NCI-H2107 treated with DMSO at 0.1 percent for 48 hours (cell line): ENCODE results near the gene PNPLA3.
A peak's percentile ranks its signal among the peaks of the same experiment; 100 is the strongest.

Source experiments
- DNase-seq: peaks from one replicate; lab custom pipeline; 2025; ENCODE audit not compliant: unreplicated experiment; lab: John Stamatoyannopoulos, UW

PNPLA3 gene

DNA sequence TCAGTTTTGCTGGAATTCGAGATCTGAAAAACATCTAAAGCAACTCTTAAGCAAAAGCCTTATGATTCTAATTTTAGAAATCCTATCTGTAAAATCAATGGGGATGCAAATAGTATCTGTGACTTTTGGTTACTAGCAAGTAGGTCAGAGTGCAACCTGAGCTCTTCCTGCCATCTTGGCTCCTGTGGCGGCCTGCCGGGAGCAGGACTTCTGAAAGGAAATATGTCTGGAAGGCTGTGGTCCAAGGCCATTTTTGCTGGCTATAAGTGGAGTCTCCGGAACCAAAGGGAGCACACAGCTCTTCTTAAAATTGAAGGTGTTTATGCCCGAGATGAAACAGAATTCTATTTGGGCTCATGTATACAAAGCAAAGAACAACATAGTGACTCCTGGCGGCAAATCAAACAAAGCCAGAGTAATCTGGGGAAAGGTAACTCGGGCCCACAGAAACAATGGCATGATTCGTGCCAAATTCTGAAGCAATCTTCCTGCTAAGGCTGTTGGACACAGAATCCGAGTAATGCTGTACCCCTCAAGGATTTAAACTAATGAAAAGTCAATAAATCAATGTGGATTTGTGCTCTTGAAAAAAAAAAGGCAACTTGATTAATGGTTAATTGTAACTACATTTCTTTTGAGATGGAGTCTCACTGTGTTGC is 33.3 kb downstream of the PNPLA3 start:
- DNase-seq, result no peak

DNA sequence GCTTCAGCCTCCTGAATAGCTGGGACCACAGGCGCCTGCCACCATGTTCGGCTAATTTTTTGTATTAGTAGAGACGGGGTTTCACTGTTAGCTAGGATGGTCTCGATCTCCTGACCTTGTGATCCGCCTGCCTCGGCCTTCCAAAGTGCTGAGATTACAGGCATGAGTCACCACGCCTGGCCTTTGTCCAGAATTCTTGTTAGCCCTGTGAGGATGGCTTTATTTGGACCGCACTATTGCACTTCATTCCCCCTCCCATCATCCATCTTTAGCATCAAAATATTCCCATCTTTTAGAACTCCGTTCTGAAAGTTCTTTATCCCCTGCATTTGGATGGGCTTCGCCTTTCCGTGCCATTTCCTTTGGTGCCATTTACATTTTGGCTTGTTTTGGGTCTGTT is 34.3 kb downstream of the PNPLA3 start:
- DNase-seq, result no peak

DNA sequence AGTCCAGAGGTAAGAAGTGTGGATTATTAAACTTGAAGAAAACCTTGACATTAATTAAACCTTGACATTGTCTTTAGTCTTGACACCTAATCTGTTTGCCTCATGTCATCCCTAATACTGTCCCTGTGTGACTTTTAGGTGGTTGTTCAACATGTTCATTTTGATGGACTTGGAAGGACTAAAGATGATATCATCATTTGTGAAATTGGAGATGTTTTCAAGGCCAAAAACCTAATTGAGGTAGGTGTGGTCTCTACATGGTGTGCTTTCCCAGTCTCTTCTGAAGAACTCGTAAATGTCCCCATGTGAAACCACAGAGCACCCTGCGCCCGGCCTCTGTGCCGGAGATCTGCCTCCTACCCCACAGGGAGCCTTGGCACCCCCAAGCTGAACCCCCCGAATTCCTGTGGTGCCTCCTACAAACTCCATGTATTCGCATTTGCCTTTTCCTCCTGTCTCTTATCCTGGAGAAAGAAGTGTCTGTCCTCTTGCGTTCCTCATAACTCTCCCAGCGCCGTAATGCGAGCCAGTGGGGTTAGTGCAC is 40.8 kb downstream of the PNPLA3 start:
- DNase-seq, result no peak

DNA sequence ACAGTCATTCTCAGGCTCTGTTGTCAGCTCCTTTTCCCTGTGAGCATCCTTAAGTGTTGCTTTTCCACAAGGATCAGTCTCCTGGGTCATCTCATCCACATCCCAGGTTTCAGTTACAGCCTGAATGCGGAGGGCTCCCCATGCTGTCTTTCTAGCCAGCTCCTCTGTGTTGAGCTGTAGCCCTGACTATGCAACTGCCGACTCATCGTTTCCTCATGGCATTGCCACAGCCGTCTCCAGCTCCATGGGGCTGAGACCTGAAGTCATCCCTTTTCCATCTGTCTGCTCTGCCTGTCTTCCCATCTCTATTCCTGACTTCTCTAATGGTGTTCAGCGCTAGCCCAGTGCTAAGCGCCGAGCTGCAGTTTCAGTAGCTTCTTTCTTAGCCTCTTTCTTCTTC is 43.5 kb downstream of the PNPLA3 start:
- no peak for DNase-seq

DNA sequence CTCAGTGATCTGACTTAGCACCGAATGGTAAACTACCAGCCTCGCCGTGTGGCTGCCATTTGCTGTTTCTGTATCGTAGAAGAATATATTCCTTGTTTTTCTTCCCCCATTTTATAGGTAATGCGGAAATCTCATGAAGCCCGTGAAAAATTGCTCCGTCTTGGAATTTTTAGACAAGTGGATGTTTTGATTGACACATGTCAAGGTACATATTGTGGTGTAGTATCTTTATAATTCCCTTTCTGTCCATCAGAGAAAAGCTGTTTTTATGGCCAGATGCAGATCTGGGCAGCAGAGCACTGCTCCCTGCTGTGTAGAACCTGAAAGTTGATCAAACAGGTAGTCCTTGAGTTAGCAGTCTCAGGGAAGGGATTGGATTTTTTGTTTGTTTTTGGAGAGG is 45.0 kb downstream of the PNPLA3 start:
- DNase-seq, result no peak

DNA sequence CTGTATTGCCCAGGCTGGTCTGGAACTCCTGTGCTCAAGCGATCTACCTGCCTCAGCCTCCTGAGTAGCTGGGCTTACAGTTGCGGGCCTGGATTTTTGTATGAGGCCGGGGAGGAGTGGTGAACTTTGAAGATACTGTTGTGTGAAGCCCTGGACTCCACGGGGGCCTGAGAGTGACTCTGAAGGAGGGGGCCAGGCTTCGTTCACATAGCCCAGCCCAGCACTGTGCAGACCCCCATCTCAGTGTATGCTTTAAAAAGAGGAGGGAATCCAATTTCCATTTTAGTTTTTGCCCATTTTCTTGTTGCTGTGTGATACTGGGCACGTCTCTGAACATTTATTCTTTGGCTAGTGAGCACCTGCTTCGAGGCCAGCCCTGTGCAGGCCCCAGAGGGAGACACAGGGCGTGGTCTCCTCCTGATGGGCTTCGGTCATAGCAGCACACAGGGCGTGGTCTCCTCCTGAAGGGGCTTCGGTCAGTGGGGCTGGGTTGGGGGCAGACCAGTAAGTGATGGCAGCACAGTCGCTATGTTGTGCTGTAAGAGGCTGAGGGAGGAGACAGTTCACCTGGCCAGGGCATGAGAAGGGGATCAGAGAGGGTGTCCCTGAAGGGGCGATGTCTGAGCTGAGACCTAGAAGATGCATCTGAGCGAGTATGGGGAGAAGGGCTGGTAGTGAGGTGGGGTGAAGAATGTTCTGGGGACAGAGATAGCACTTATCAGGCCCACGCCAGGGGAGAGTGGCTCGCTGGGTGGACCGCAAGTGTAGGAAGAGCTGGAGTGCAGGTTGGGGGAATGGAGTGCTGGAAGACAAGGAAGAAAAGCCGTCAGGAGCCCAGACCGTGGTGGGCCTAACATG is 45.6 kb downstream of the PNPLA3 start:
- DNase-seq, result no peak

DNA sequence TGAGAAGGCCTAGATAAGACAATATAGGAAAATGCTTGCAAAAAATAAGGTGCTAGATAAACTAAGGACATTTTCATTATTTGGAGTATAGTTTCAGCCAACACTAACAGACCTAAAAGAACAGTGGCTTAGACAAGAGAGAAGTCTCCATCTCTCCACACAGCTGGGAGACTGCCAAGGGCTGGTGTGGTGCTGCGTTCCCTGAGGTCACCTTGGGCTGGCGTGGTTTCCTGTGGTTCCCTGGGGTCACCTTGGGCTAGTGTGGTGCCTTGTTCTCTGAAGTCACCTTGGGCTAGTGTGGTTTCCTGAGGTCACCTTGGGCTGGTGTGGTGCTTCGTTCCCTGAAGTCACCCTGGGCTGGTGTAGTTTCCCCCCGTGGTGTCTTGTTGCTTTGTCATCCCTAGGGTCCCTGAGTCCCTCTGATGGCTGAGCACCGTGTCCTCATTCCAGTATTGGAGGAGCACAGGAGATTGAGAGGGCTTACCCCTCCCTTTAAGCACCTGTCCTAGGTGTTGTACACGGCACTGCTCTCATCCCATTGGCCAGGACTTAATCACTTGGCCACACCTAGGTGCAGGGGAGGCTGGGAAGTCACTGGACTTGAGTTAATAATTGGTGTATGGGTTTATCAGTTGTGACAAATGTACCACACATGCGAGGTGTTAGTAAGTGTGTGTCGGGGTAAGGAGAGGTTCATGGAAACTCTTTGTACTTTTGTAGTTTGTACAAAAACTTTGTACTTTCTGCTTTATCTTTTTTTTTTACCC is 46.6 kb downstream of the PNPLA3 start:
- DNase-seq, result no peak

DNA sequence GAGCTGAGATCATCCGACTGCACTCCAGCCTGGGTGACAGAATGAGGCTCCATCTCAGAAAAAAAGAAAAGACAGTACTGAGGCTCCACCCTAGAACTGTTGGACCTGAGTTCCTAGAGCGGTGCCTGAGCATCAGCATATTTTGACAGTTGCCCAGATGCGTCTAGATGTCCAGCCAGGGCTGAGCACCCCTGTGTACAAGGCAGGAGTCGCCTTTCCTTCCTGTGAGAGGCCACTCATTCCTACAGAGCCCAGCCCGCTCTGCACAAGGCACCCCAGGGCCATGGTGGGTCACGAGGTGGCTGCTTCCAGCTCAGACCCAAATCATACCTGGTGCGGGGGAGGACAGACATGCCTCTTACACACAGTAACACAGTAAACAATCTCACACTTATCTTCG is 47.5 kb downstream of the PNPLA3 start:
- no peak for DNase-seq

DNA sequence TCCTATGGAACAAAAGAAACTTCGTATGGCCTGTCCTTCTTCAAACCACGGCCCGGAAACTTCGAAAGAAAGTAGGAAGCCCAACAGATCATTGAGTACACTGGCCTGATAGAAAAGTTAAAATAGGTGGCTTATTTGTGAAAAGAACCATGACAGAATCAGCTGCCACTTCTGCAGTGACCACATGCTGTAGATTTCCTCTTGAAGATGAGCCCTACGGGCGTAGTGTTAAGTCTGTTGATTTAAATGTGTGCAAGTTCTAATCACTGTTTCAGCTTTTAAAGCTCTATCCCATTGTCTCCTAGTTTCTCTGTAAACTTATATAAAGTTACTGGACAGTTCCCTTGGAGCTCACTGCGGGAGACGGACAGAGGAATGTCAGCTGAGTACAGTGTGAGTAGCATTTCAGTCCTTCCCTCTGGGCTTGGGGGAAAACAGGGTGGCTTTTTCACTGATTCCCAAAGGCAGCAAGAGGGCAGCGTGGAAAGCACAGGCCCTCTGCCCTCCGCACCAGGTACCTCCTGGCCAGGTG is 49.4 kb downstream of the PNPLA3 start:
- DNase-seq, result no peak

DNA sequence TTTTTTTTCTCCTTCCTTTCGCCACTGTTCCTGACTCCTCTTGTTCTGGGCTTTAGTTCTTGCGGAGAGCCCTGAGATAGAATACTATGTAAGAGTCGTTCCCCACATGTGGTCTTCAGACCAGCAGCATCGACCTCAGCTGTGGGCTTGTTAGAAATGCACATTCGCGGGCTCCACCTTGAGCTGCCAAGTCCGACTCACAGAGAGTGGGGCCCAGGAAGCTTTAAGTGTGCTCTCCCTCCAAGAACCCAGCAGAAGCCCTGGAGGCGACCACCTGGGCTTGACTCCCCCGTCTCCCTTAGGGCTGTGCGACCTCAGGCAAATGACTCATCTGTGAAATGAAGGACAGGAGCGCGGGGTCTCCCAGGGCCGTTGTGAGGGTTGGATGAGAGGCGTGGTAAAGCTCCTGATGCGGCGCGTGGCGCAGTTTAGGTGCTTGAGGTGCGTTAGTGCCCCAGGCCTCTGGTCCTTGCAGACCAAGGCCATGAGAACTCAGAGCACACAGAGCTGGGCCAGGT is 50.5 kb downstream of the PNPLA3 start:
- DNase-seq, result no peak

DNA sequence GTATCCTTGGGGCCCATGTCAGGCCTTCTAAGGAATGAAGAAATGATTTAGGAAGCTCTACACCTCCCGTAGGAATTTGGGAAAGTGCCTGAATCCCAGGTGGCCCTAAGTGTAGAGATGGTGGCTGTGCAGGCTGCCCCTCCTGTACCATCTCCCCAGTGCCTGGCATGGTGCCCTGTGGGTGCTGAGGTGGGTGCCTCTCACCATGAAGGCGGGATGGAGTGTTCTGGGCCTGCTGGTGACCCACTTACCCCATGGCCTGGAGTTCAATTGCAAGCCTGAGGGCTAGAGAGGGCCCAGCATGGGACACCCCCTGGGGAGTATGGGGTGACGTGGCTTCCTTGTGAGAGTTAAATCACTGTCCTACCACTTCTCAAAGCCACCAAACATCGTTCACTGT is 51.4 kb downstream of the PNPLA3 start:
- DNase-seq, result no peak

DNA sequence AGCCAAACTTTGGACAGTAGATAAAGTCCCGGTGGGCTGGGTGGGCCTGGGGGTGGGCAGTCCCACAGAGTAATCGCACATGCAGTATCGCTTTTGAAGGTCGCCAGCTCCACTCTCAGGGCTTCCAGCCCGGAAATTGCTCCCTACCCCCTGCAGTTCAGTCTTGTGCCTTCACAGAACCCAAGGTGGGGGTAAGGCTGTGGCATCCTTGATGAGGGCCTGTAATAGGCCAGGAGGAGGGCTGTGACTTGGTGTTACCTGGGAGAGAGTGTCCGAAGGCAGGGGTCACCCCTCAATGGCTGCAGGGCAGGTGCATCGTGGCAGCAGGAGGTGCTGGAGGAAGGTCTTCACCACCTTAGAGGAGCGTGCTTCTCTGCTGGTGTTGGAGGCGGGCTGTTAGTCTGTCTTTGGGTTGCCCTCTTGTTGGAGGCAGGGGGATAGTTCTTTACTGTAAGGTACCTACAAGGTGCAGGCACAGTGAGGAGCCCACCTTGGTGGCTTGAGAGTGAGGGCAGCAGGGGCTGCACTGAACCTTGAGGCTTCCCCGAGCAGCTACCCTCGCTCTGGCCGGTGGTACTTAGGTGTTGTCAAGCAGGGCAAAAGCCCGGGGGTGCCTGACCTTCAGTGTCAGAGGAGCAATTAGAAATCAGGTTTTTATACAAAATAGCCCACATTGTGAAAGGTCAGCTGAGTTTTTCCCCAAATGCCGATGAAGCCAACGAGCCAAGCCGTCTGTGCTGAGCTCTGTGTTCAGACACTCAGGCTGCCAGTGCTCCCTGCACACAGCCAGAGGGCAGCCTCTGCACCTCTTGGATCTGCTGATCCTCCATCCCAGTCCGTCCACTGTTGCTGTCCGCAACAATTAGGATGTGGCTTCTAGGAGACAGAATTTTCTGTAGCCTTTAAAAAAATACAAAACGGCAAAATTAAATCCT is 53.5 kb downstream of the PNPLA3 start:
- no peak for DNase-seq

DNA sequence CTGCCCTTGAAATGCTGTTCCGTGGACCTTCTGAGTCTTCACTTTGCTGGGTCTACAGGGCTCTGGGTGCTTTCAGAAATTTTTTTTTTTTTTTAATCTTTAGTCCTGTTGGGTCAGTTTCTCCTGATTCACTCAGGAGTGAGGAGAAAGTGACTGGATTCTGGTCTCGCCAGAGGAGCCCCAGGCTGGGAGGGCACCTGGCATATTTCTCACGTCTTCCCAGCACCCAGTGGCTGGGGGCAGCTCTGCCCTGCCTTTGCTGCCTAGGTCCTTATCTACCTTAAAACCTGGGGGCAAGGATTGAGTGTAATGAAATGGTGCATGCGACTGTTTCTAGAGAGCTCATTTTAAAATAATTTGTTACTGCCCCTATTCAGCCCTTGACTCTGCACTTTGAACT is 55.0 kb downstream of the PNPLA3 start:
- no peak for DNase-seq

DNA sequence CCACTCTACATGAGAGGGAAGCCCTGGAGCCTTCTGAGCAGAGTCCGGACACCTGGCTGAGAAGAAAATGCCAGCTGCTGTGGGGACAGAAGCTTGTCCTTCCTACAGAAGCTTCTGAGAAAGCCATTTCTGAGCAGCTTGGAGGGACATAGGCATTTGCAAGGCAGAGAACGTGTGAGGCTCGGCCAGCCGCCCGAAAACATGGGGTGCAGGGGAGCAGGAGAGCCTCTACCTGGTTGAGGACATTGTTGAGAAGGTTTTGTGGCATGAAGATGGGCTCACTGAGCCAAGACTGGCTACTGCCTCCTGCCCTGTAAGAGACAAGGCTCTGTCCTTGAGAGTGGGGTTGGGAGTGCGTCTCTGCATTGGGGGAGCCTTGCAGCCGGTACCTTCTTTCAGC is 57.0 kb downstream of the PNPLA3 start:
- DNase-seq, result no peak

DNA sequence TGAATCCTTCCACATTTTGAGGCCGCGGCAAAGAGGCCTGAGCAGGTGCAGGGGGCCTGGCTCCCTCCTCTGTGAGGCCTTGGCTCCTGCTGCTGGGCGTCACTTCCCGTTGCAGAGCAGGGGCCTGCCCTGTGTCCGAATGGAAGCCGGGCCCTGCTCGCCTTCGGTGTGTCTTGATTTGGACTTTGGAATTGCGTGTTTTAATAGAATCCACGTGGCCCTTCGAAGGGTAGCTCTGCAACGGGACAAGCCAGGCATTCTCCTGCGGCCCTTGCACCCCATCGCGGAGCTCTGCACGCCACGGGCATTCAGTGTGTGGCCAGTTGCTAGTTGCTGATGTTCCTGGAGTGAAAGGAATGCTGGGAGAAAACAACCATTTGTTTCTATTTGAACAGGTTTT is 57.4 kb downstream of the PNPLA3 start:
- DNase-seq, result no peak

DNA sequence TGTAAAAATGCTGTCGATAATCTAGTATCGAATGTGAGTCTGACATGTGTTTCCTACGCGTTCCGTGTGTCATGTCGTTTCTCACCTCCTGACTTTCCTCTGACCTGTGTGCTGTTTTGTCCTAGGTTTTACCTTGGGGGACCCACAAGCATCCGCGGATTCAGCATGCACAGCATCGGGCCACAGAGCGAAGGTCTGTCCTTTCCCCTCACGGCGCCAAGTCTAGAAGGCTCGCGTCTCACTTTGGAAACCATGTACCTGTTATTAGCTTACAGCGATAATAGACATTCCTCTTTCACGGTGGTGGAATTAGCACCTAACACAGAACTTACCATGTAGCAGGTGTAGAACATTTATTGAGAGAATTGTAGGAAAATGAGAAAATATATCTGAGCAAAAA is 60.2 kb downstream of the PNPLA3 start:
- DNase-seq, result no peak

DNA sequence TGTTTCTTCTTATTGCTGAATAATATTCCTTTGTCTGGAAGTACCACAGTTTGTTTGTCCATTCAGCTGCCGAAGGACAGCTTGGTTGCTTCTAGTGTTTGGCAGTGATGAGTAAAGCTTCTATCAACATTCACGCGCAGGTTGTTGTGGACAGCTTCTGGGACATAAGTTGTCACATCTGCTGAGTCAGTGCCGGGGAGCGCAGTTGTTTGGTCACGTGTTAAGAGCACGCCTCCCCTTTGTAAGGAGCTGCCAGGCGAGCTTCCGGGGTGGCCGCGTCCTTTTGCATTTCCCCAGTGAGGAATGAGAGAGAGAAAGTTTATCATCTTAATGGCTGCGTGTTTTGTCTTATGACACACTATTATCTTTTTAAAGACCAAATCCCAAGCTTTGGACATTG is 61.9 kb downstream of the PNPLA3 start:
- no peak for DNase-seq

DNA sequence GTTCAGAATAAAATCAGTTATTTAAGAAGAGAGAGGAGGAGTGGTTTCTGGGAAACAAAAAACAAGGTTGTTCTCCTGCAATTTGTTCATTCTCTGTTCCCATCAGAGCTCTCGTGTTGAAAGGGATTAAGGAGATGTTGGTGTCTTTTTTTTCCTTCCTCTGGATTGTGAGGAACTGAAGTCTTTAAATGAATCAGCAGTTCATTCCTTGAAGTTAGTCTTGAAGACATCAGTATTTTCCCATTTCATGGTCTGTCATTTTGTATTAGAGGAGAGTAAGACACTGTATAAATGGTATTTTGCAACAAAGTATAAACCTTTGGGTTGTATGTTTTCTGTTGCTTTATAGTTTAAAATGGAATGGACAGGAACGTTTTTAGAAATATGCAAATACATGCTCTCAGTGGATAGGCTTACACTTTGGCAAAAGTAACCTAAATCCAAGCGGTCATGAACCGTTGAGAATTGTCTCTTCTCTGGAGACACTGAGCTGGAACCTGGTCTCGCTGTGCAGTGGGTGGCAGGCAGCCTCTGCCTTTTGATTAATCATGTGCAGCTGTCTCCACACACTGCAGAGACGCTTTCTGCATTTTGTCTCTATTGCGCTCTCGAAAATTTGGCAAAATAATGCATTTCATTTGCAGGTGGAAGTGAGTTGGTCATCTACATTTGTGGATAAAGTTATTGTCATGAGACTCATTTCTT is 64.7 kb downstream of the PNPLA3 start:
- no peak for DNase-seq

DNA sequence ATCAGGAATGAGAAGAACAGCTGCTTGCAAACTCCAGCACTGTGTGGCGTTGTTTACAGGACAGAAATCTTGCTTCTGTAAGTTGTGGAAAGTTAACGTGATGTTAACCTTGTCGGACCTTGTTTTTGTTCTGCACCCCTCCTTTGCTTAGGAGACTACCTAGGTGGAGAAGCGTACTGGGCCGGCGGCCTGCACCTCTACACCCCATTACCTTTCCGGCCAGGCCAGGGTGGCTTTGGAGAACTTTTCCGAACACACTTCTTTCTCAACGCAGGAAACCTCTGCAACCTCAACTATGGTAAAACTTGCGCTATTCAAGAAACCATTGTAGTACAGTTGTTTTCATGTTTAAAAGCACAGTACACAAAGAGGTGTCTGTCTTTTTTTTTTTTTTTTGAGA is 65.4 kb downstream of the PNPLA3 start:
- no peak for DNase-seq

DNA sequence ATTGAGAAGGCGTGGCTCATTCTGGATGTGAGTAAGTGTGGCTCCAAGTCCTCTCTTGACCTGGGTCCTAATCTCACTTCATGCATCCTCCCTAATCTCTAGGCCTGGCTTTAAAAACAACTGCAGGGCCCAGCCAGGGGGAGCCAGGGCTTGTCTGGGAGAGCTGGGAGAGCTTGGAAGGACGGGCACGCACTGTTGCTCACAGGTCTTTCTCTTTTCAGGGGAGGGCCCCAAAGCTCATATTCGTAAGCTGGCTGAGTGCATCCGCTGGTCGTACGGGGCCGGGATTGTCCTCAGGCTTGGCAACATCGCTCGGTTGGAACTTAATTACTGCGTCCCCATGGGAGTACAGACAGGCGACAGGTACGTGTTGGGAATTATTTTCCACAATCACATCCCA is 66.4 kb downstream of the PNPLA3 start:
- peak; percentile 47 for DNase-seq
